Measurements from ENCODE around the gene SLC4A5. TPM values are rescaled to one million over a fixed set of nuclear protein-coding genes. Genes with fewer than 3 reads are reported as not detected.

SLC4A5 gene
- total and polyA plus RNA-seq, 10 donors: 0.45 to 9.7 (median 3.1) TPM

- peaks cover 0 to 27% (median 0%) of the 10 kb centered on the region in 6 donors for H3K36me3 ChIP-seq
- H3K4me3 ChIP-seq: no peak overlapping the region
- intact Hi-C loops (cut with DNase I; ENCODE audit: low total_unique reads): no loop called here
- H3K9me3 ChIP-seq: no peaks in the 10 kb centered on the region
- 74 to 81% (median 75%) methylated on average over 6 of the region's 6 CpGs for WGBS, 5 donors
- no peak overlapping the region for H3K27ac ChIP-seq
- TF ChIP-seq POLR2AphosphoS5 (IDR thresholded peaks at IDR 0.05) (no peak), POLR2A (IDR thresholded peaks at IDR 0.05) (no peak), CTCF (IDR thresholded peaks at IDR 0.05 in 8 of 11, conservative IDR thresholded peaks at IDR 0.05 in 3 of 11) (no peak)
- no peaks in the 10 kb centered on the region for H3K27me3 ChIP-seq (replicated peaks in 1 of 7)
- H3K4me1 ChIP-seq: no peaks in the 10 kb centered on the region
- DNase-seq: no peak
These were observed 81.9 kb downstream of the SLC4A5 start for GRCh38 chr2:74261204-74261864.

- TF ChIP-seq POLR2A (IDR thresholded peaks at IDR 0.05): no peak
- no peak for TF ChIP-seq CTCF (IDR thresholded peaks at IDR 0.05 in 8 of 11, conservative IDR thresholded peaks at IDR 0.05 in 3 of 11)
- no peak for TF ChIP-seq POLR2AphosphoS5 (IDR thresholded peaks at IDR 0.05)
- no peaks in the 10 kb centered on the region for H3K9me3 ChIP-seq
- no peaks in the 10 kb centered on the region for H3K4me1 ChIP-seq
- H3K27ac ChIP-seq: no peak overlapping the region
- H3K36me3 ChIP-seq: peaks cover 0 to 32% (median 0%) of the 10 kb centered on the region in 6 donors
- H3K4me3 ChIP-seq: no peak overlapping the region
- no peaks in the 10 kb centered on the region for H3K27me3 ChIP-seq (replicated peaks in 1 of 7)
- intact Hi-C loops (cut with DNase I; ENCODE audit: low total_unique reads): no loop called here
- WGBS, 5 donors: 75 to 88% (median 80%) methylated on average over 2 of the region's 2 CpGs
- DNase-seq: no peak
These were observed 82.7 kb downstream of the SLC4A5 start for GRCh38 chr2:74260495-74260894.

- H3K4me3 ChIP-seq: no peak overlapping the region
- H3K9me3 ChIP-seq: no peaks in the 10 kb centered on the region
- WGBS, 5 donors: 83 to 96% (median 93%) methylated on average over 4 of the region's 4 CpGs
- H3K27me3 ChIP-seq (replicated peaks in 1 of 7): no peaks in the 10 kb centered on the region
- no peak for DNase-seq
- no peaks in the 10 kb centered on the region for H3K4me1 ChIP-seq
- H3K27ac ChIP-seq: no peak overlapping the region
- peaks cover 0 to 35% (median 0%) of the 10 kb centered on the region in 6 donors for H3K36me3 ChIP-seq
- intact Hi-C loops (cut with DNase I; ENCODE audit: low total_unique reads): no loop called here
- no peak for TF ChIP-seq POLR2AphosphoS5 (IDR thresholded peaks at IDR 0.05)
- TF ChIP-seq POLR2A (IDR thresholded peaks at IDR 0.05): no peak
- TF ChIP-seq CTCF (IDR thresholded peaks at IDR 0.05 in 8 of 11, conservative IDR thresholded peaks at IDR 0.05 in 3 of 11): no peak
These were observed 83.5 kb downstream of the SLC4A5 start for GRCh38 chr2:74259733-74260132.

- H3K36me3 ChIP-seq: peaks cover 0 to 35% (median 0%) of the 10 kb centered on the region in 6 donors
- no peaks in the 10 kb centered on the region for H3K27me3 ChIP-seq (replicated peaks in 1 of 7)
- no peaks in the 10 kb centered on the region for H3K4me1 ChIP-seq
- DNase-seq: no peak
- no peak overlapping the region for H3K4me3 ChIP-seq
- intact Hi-C loops (cut with DNase I; ENCODE audit: low total_unique reads): no loop called here
- TF ChIP-seq POLR2A (IDR thresholded peaks at IDR 0.05) (no peak), CTCF (IDR thresholded peaks at IDR 0.05 in 8 of 11, conservative IDR thresholded peaks at IDR 0.05 in 3 of 11) (no peak), POLR2AphosphoS5 (IDR thresholded peaks at IDR 0.05) (no peak)
- no peak overlapping the region for H3K27ac ChIP-seq
- no peaks in the 10 kb centered on the region for H3K9me3 ChIP-seq
- 91 to 97% (median 94%) methylated on average over 3 of the region's 3 CpGs for WGBS, 5 donors
These were observed 84.0 kb downstream of the SLC4A5 start for GRCh38 chr2:74259191-74259590.
